ENCODE measurements around the gene FABP7. TPM values are rescaled to one million over a fixed set of nuclear protein-coding genes. Genes with fewer than 3 reads are reported as not detected.

FABP7 gene
- total RNA-seq, 1 donor from 2014 or later, result 7.6 TPM

- Mint-ChIP-seq H3K4me3 (no peak overlapping the region), H3K27ac (no peak overlapping the region), H3K27me3 (no peaks in the 10 kb centered on the region), H3K9me3 (no peaks in the 10 kb centered on the region), H3K4me1 (ENCODE audit: unreplicated experiment) (peaks cover 19% of the 10 kb centered on the region), H3K36me3 (no peaks in the 10 kb centered on the region)
- DNase-seq (ENCODE audit: extremely low spot score, unreplicated experiment), result no peak
- TF ChIP-seq CTCF (conservative IDR thresholded peaks at IDR 0.05), result no peak
Observed at GRCh38 chr6:122785891-122786290, 6.4 kb downstream of the FABP7 start.

GRCh38 chr6:122787721-122788120 lies 8.2 kb downstream of the FABP7 start:
- no peak for TF ChIP-seq CTCF (conservative IDR thresholded peaks at IDR 0.05)
- Mint-ChIP-seq H3K9me3 (no peaks in the 10 kb centered on the region), H3K27ac (no peak overlapping the region), H3K36me3 (no peaks in the 10 kb centered on the region), H3K27me3 (no peaks in the 10 kb centered on the region), H3K4me1 (ENCODE audit: unreplicated experiment) (peaks cover 33% of the 10 kb centered on the region), H3K4me3 (peak overlapping the region; percentile 37)
- DNase-seq (ENCODE audit: extremely low spot score, unreplicated experiment), result no peak

GRCh38 chr6:122788208-122788607 lies 8.7 kb downstream of the FABP7 start:
- Mint-ChIP-seq H3K9me3 (no peaks in the 10 kb centered on the region), H3K4me3 (peak overlapping the region; percentile 37), H3K36me3 (no peaks in the 10 kb centered on the region), H3K27me3 (no peaks in the 10 kb centered on the region), H3K4me1 (ENCODE audit: unreplicated experiment) (peaks cover 36% of the 10 kb centered on the region), H3K27ac (no peak overlapping the region)
- TF ChIP-seq CTCF (conservative IDR thresholded peaks at IDR 0.05), result no peak
- DNase-seq (ENCODE audit: extremely low spot score, unreplicated experiment), result no peak

GRCh38 chr6:122788663-122789181 lies 9.2 kb downstream of the FABP7 start:
- no peaks in the 10 kb centered on the region for H3K36me3 Mint-ChIP-seq
- no peak for DNase-seq (ENCODE audit: extremely low spot score, unreplicated experiment)
- peak overlapping the region; percentile 87 for H3K4me3 Mint-ChIP-seq
- H3K27me3 Mint-ChIP-seq, result no peaks in the 10 kb centered on the region
- H3K9me3 Mint-ChIP-seq, result no peaks in the 10 kb centered on the region
- no peak for TF ChIP-seq CTCF (conservative IDR thresholded peaks at IDR 0.05)
- peak overlapping the region; percentile 78 for H3K27ac Mint-ChIP-seq
- H3K4me1 Mint-ChIP-seq (ENCODE audit: unreplicated experiment), result peaks cover 36% of the 10 kb centered on the region

GRCh38 chr6:122789182-122790027 lies 9.9 kb downstream of the FABP7 start, which contains the start of gene SMPDL3A:
SMPDL3A (plus strand) TSS chr6:122789258; CDS start chr6:122789347, 89 bp downstream.
- peak within 1 kb of the TSS; percentile 87 for H3K4me3 Mint-ChIP-seq
- H3K36me3 Mint-ChIP-seq, result no peaks in the 10 kb centered on the region
- peak; percentile 66 for TF ChIP-seq CTCF (conservative IDR thresholded peaks at IDR 0.05)
- no peaks in the 10 kb centered on the region for H3K9me3 Mint-ChIP-seq
- H3K27ac Mint-ChIP-seq, result peak within 1 kb of the TSS; percentile 78
- DNase-seq (ENCODE audit: extremely low spot score, unreplicated experiment), result peak; percentile 84
- no peaks in the 10 kb centered on the region for H3K27me3 Mint-ChIP-seq
- H3K4me1 Mint-ChIP-seq (ENCODE audit: unreplicated experiment), result peaks cover 36% of the 10 kb centered on the region

Data from type B pancreatic cell (in vitro differentiated cells).